ENCODE results near the gene BANF2.

DNA sequence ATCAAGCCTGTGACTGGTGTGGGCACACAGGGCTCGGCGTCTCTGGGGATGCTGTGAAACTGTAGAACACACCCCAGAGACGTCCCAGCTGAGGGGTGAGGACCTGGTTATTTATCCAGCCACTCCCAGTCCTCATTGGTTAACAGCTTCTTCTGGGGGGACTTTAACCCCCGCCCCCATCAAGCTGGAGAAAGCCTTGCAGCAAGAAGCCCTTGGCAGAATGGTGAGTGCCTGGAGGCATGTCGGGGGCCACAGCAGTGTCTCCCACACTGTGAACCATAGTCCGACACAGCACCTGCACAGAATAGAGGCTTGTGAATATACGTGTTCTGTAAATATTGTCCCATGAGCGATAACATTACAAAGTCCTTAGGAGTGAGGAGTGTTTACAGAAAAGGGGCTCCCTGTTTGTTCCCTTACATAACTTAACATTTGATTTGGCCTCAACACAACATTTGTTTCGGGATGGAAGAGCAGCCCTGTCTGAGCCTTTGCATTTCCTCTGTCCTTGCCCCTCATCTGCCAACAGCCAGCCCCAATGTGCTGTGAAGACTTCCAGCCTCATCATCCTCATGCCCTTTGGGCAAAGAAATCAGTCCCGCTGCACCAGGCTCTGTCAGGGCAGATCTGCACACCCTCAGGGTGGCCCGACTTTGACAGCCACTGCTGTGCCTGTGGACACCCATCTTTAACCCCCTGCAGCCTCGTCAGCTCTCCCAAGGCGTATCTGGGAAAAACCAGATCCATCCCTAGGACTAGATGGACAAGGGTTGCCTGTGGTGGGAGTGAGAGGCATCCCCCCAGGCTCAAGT lies 15.5 kb upstream of the BANF2 start:
- TF ChIP-seq ARNTL (CRISPR knock-in tag; IDR thresholded peaks at IDR 0.05; ENCODE audit: borderline replicate concordance, low read depth), result no peak
- TF ChIP-seq TCF4 (CRISPR knock-in tag; IDR thresholded peaks at IDR 0.05; ENCODE audit: borderline replicate concordance), result no peak
- no peak for TF ChIP-seq CSDC2 (CRISPR knock-in tag; IDR thresholded peaks at IDR 0.05)
- no peak for TF ChIP-seq SNAI2 (CRISPR knock-in tag; IDR thresholded peaks at IDR 0.05)
- TF ChIP-seq, protein P1, sequence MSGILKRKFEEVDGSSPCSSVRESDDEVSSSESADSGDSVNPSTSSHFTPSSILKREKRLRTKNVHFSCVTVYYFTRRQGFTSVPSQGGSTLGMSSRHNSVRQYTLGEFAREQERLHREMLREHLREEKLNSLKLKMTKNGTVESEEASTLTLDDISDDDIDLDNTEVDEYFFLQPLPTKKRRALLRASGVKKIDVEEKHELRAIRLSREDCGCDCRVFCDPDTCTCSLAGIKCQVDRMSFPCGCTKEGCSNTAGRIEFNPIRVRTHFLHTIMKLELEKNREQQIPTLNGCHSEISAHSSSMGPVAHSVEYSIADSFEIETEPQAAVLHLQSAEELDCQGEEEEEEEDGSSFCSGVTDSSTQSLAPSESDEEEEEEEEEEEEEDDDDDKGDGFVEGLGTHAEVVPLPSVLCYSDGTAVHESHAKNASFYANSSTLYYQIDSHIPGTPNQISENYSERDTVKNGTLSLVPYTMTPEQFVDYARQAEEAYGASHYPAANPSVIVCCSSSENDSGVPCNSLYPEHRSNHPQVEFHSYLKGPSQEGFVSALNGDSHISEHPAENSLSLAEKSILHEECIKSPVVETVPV (CRISPR knock-in tag; IDR thresholded peaks at IDR 0.05), result no peak
- no peak for TF ChIP-seq TOX (CRISPR knock-in tag; IDR thresholded peaks at IDR 0.05; ENCODE audit: borderline replicate concordance)
- no peak for TF ChIP-seq POU6F1 (CRISPR knock-in tag; IDR thresholded peaks at IDR 0.05; ENCODE audit: borderline replicate concordance, low read depth)
- TF ChIP-seq ZNF565 (CRISPR knock-in tag; conservative IDR thresholded peaks at IDR 0.05; ENCODE audit: low read depth), result no peak
